CD4-positive, alpha-beta memory T cell (primary cell): ENCODE results near the gene MROH7. TPM values are rescaled to one million over a fixed set of nuclear protein-coding genes. Genes with fewer than 3 reads are reported as not detected.

Experiments used
- CTCF ChIA-PET: fragments of 350-600 bp; sonication (Branson Sonifier 250); formaldehyde crosslinking; loops from one replicate; lab custom pipeline; 2021; ENCODE audit warnings: inconsistent platforms; ENCODE audit not compliant: partially characterized antibody; lab: Charles Lee
- POLR2A ChIA-PET: fragments of 350-600 bp; sonication (Branson Sonifier 250); formaldehyde crosslinking; loops from one replicate; lab custom pipeline; 2021; ENCODE audit not compliant: partially characterized antibody; lab: Charles Lee
- DNase-seq, 5 donors: peaks; one replicate each; pipeline versions ENCODE4 v3.0.0 to v3.0.0-alpha.2; 2020 to 2022; ENCODE audit warnings: mixed read lengths in 1 of 5
- H3K27ac ChIP-seq: one replicate; pipeline ENCODE4 v1.7.0; 2013; ENCODE audit warnings: low read depth, low read length
- H3K27me3 ChIP-seq: 2 replicates; pipeline ENCODE4 v1.7.0; 2013; ENCODE audit warnings: mild to moderate bottlenecking, low read length, moderate library complexity; ENCODE audit not compliant: insufficient read depth
- H3K36me3 ChIP-seq: 2 replicates; pipeline ENCODE4 v1.7.0; 2013; ENCODE audit warnings: mild to moderate bottlenecking, low read length, moderate library complexity; ENCODE audit not compliant: insufficient read depth
- H3K4me1 ChIP-seq: 2 replicates; pipeline ENCODE4 v1.7.0; 2013; ENCODE audit warnings: mild to moderate bottlenecking, low read length, moderate library complexity; ENCODE audit not compliant: insufficient read depth
- H3K4me3 ChIP-seq, 2 donors: one replicate each; pipeline ENCODE4 v1.7.0; 2013; ENCODE audit warnings: low read length in 2 of 2, mild to moderate bottlenecking in 1 of 2
- H3K9me3 ChIP-seq, 2 donors: one replicate each; pipeline ENCODE4 v1.7.0; 2013; ENCODE audit warnings: low read length in 2 of 2, control low read depth in 1 of 2; ENCODE audit not compliant: control insufficient read depth in 1 of 2
- H3K27ac Mint-ChIP-seq, 7 donors: one replicate each; pipeline ENCODE4 v1.8.0; 2020 to 2021; ENCODE audit warnings: mixed read lengths in 7 of 7, mild to moderate bottlenecking in 6 of 7, inconsistent platforms in 3 of 7, moderate library complexity in 3 of 7
- H3K27me3 Mint-ChIP-seq, 2 donors: one replicate each; pipeline ENCODE4 v1.8.0; 2020 to 2021; ENCODE audit warnings: mixed read lengths in 2 of 2
- H3K36me3 Mint-ChIP-seq, 2 donors: one replicate each; pipeline ENCODE4 v1.8.0; 2020 to 2021; ENCODE audit warnings: mixed read lengths in 2 of 2, inconsistent platforms in 1 of 2, mild to moderate bottlenecking in 1 of 2
- H3K4me1 Mint-ChIP-seq, 4 donors: one replicate each; pipeline ENCODE4 v1.8.0; 2020 to 2021; ENCODE audit warnings: mixed read lengths in 4 of 4, mild to moderate bottlenecking in 1 of 4
- H3K4me3 Mint-ChIP-seq, 8 donors: one replicate each; pipeline ENCODE4 v1.8.0; 2020 to 2021; ENCODE audit warnings: mixed read lengths in 8 of 8, mild to moderate bottlenecking in 7 of 8, moderate library complexity in 6 of 8, inconsistent platforms in 3 of 8
- H3K9me3 Mint-ChIP-seq, 8 donors: one replicate each; pipeline ENCODE4 v1.8.0; 2020 to 2021; ENCODE audit warnings: mixed read lengths in 8 of 8, mild to moderate bottlenecking in 5 of 8, inconsistent platforms in 3 of 8, moderate library complexity in 1 of 8
- intact Hi-C: fragments of 100-400 bp; cut with micrococcal nuclease; formaldehyde crosslinking; loops from one replicate; pipeline ENCODE4 v1.15.1; 2023
- polyA plus RNA-seq, 2 donors: library from polyadenylated mRNA; unstranded; fragments of 300-500 nt; fragmentation: Illumina TruSeq; gene quantifications; one replicate each; pipeline ENCODE4 v1.2.3, GENCODE V29; 2021
- total RNA-seq, 2 experiments: library from RNA; stranded (reverse); gene quantifications; one replicate each; pipeline ENCODE4 v1.2.3, GENCODE V29; 2021

Gene MROH7
- total and polyA plus RNA-seq, 4 experiments from 2014 or later: 0.22 to 0.38 TPM; not detected in 2

DNA sequence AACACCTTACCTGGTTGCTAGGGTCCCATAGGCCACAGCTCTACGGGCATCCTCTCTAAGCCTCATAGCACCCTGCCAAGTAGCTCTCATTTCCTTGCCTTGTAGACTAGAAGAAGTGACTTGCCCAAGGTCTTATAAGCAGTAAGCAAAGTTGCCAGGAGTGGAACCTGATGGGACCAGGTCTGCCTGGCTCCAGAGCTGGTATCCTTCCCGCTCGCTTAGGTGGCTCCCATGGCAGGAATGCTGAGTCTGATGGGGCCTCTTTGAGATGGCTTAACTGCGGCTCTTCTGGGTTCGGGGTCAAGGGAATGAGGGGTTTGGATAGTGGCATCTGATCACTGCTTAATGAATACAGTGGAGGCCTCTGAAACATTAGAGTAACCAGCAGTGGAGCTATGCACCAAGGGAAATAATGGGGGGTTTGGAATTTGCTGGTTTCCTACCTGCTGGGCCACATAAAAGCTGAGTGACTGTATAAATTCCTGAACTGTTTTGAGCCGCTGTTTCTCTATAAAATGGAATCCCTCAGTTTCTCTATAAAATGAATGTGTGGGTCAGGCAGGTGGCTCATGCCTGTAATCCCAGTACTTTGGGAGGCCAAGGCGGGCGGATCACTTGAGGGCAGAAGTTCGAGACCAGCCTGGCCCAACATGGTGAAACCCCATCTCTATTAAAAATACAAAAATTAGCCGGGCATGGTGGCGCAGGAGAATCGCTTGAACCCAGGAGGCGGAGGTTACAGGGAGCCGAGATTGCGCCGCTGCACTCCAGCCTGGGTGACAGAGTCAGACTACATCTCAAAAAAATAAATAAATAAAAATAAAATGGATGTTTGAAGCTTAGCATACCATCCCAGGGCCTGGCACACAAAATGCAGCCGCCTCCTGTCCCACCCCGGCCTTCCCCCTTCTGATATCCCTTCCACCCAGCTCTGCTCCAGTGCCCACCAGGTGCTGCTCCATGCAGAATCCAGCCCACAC, 30.7 kb upstream of the MROH7 start:
- H3K27me3 Mint-ChIP-seq: peaks cover 1 to 5% of the 10 kb centered on the region in 2 donors
- Histone ChIP-seq H3K9me3 (no peaks in the 10 kb centered on the region), H3K36me3 (no peaks in the 10 kb centered on the region), H3K27ac (no peak overlapping the region), H3K4me1 (no peaks in the 10 kb centered on the region), H3K27me3 (no peaks in the 10 kb centered on the region), H3K4me3 (no peak overlapping the region)
- no peaks in the 10 kb centered on the region for H3K36me3 Mint-ChIP-seq
- ChIA-PET POLR2A (no interaction called here), CTCF (no interaction called here)
- no peak overlapping the region for H3K27ac Mint-ChIP-seq
- intact Hi-C loops: no loop called here
- no peaks in the 10 kb centered on the region for H3K9me3 Mint-ChIP-seq
- no peak for DNase-seq
- H3K4me3 Mint-ChIP-seq: no peak overlapping the region
- peaks cover 0 to 4% (median 0%) of the 10 kb centered on the region in 4 donors for H3K4me1 Mint-ChIP-seq

DNA sequence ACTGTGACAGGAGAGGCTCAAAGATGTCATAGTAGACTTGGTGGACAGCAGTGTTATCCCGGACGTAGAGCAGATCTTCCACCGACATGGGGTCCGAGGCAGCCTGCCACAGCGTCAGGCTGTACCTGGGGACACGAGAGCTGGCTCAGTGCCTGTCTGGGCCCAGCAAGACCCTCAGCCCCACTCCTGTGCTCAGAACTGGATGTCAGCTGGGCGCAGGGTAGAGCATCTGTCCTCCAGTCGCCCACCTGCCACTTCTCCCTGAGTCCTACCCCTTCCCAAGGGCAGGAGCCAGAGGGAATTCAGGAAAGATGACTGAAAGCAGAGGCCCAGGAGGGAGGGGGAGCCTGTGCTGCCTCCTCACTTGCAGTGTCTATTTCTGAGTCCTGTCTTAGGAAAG, 30.0 kb upstream of the MROH7 start:
- Histone ChIP-seq H3K9me3 (no peaks in the 10 kb centered on the region), H3K4me1 (no peaks in the 10 kb centered on the region), H3K27me3 (no peaks in the 10 kb centered on the region), H3K4me3 (no peak overlapping the region), H3K36me3 (no peaks in the 10 kb centered on the region), H3K27ac (no peak overlapping the region)
- intact Hi-C loops: no loop called here
- no peak overlapping the region for H3K27ac Mint-ChIP-seq
- H3K9me3 Mint-ChIP-seq: no peaks in the 10 kb centered on the region
- no peaks in the 10 kb centered on the region for H3K36me3 Mint-ChIP-seq
- ChIA-PET CTCF (no interaction called here), POLR2A (no interaction called here)
- no peak overlapping the region for H3K4me3 Mint-ChIP-seq
- peaks cover 0 to 4% (median 0%) of the 10 kb centered on the region in 4 donors for H3K4me1 Mint-ChIP-seq
- DNase-seq: no peak
- H3K27me3 Mint-ChIP-seq: peaks cover 1 to 5% of the 10 kb centered on the region in 2 donors

DNA sequence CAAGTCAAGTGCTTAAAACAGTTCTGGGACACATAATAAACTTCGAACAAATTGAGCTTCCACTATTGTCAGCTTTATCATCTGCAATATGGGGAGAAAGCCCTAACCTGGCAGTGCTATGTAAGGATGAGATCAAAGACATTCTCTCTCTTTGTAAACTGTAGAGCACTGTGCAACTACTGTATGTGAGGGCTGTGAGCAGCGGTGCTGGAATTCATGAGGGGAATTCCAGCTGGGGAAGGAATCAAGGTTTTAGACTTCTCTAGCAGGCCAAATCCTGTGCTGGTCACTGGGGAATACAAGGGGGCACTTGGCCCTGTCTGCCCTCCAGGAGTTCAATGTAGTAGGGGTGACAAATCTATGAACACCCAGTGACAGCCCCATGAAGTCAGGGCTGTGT, 27.6 kb upstream of the MROH7 start:
- Mint-ChIP-seq H3K4me3 (no peak overlapping the region), H3K4me1 (peaks cover 0 to 4% (median 0%) of the 10 kb centered on the region in 4 donors), H3K9me3 (no peaks in the 10 kb centered on the region), H3K27ac (peak overlapping the region in 2 of 7 donors; percentile 31 to 39), H3K27me3 (peaks cover 5 to 7% of the 10 kb centered on the region in 2 donors), H3K36me3 (no peaks in the 10 kb centered on the region)
- DNase-seq: no peak
- CTCF ChIA-PET: no interaction called here
- Histone ChIP-seq H3K9me3 (no peaks in the 10 kb centered on the region), H3K27ac (no peak overlapping the region), H3K36me3 (no peaks in the 10 kb centered on the region), H3K4me3 (no peak overlapping the region), H3K4me1 (no peaks in the 10 kb centered on the region), H3K27me3 (no peaks in the 10 kb centered on the region)
- intact Hi-C loops: no loop called here
- POLR2A ChIA-PET: no interaction called here

DNA sequence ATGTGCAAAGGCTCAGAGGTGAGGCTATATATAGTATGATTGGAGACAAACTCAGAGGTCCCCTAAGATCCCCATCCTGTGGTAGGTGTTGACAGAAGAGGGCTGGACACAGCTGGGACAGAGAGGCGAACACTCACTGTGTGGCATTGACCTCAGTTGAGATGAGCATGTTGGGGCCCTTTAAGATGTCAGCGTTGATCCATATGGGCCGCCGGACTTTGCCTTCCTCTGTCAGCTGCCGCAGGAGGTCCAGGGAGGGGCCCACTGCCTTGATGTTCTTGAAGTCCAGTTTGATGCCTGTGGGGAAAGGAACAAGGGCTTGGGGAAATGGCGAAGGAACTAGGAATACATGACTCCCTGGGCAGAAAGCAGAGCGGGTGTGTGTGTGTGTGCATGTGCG, 27.0 kb upstream of the MROH7 start:
- Histone ChIP-seq H3K27me3 (no peaks in the 10 kb centered on the region), H3K4me3 (no peak overlapping the region), H3K4me1 (no peaks in the 10 kb centered on the region), H3K9me3 (no peaks in the 10 kb centered on the region), H3K27ac (no peak overlapping the region), H3K36me3 (no peaks in the 10 kb centered on the region)
- Mint-ChIP-seq H3K27me3 (peaks cover 5 to 7% of the 10 kb centered on the region in 2 donors), H3K36me3 (no peaks in the 10 kb centered on the region), H3K4me1 (peaks cover 0 to 4% (median 0%) of the 10 kb centered on the region in 4 donors), H3K9me3 (no peaks in the 10 kb centered on the region), H3K27ac (peak overlapping the region in 1 of 7 donors; percentile 39), H3K4me3 (no peak overlapping the region)
- intact Hi-C loops: no loop called here
- CTCF ChIA-PET: no interaction called here
- POLR2A ChIA-PET: no interaction called here
- no peak for DNase-seq

DNA sequence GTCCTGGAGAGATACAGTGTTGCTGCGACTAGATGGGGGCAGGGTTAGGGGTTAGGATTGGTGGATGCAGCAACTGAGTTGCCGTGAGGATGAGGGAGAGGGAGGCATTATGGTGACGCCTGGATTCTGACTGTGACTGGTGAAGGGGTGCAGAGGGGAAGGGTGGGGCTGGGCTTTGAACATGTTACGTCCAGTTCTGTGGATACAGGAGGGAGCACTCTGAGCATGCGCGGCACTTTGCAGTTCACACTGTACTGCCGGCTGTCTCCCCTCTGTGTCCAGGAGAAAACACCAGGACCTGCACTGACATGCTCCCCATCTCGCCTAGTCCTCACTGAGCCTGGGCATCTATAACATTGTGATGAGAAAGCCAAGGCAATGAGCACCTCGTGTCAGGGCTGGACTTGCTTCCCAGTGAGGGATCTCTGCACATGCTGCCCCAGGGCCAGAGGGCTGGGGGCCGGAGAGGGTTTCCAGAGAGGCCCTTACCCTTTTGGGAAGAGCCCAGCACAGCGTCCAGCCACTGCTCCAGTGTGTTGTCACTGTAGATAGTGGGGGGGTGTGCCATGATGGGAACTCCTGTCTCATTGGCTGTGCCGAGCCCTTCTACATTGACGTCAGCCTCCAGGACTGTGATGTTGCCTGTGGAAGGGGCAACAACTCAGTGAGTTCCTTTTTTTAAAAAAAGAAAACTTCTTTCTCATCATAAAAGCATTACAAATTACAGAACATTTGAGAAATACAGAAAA, 25.9 kb upstream of the MROH7 start:
- H3K4me1 ChIP-seq: no peaks in the 10 kb centered on the region
- POLR2A ChIA-PET: no interaction called here
- Mint-ChIP-seq H3K36me3 (no peaks in the 10 kb centered on the region), H3K4me3 (no peak overlapping the region), H3K4me1 (peaks cover 0 to 4% (median 0%) of the 10 kb centered on the region in 4 donors), H3K9me3 (no peaks in the 10 kb centered on the region), H3K27ac (no peak overlapping the region), H3K27me3 (peaks cover 5 to 10% of the 10 kb centered on the region in 2 donors)
- no peak overlapping the region for H3K27ac ChIP-seq
- no peak overlapping the region for H3K4me3 ChIP-seq
- no peaks in the 10 kb centered on the region for H3K27me3 ChIP-seq
- no peak for DNase-seq
- no peaks in the 10 kb centered on the region for H3K9me3 ChIP-seq
- intact Hi-C loops: no loop called here
- no peaks in the 10 kb centered on the region for H3K36me3 ChIP-seq
- CTCF ChIA-PET: no interaction called here

DNA sequence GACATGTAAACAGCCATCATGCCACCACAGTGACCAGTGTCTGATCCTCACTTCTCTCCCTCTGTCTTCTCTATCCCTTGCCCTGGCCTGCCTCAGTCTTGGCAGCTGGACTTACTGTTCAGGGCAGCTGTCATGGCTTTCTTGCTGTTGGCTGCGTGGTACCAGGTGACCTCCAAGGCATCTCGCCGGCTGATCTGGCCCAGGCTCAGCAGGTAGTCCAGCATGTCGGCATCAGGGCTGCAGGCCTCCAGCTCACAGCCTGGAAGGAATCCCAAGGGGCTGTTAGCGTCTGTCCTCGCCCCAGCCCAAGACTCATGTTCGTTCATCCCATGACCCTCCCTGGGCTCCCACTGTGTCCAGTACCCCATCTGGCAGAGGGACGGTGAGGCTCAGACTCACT, 21.8 kb upstream of the MROH7 start:
- DNase-seq: no peak
- intact Hi-C loops: no loop called here
- H3K27me3 Mint-ChIP-seq: peaks cover 5 to 25% of the 10 kb centered on the region in 2 donors
- no peaks in the 10 kb centered on the region for H3K36me3 Mint-ChIP-seq
- no peaks in the 10 kb centered on the region for H3K9me3 ChIP-seq
- no peak overlapping the region for H3K27ac ChIP-seq
- H3K27me3 ChIP-seq: no peaks in the 10 kb centered on the region
- no peaks in the 10 kb centered on the region for H3K9me3 Mint-ChIP-seq
- no peaks in the 10 kb centered on the region for H3K4me1 Mint-ChIP-seq
- no peaks in the 10 kb centered on the region for H3K36me3 ChIP-seq
- peak overlapping the region in 1 of 7 donors; percentile 29 for H3K27ac Mint-ChIP-seq
- H3K4me3 ChIP-seq: no peak overlapping the region
- ChIA-PET CTCF (no interaction called here), POLR2A (no interaction called here)
- H3K4me1 ChIP-seq: no peaks in the 10 kb centered on the region
- no peak overlapping the region for H3K4me3 Mint-ChIP-seq

DNA sequence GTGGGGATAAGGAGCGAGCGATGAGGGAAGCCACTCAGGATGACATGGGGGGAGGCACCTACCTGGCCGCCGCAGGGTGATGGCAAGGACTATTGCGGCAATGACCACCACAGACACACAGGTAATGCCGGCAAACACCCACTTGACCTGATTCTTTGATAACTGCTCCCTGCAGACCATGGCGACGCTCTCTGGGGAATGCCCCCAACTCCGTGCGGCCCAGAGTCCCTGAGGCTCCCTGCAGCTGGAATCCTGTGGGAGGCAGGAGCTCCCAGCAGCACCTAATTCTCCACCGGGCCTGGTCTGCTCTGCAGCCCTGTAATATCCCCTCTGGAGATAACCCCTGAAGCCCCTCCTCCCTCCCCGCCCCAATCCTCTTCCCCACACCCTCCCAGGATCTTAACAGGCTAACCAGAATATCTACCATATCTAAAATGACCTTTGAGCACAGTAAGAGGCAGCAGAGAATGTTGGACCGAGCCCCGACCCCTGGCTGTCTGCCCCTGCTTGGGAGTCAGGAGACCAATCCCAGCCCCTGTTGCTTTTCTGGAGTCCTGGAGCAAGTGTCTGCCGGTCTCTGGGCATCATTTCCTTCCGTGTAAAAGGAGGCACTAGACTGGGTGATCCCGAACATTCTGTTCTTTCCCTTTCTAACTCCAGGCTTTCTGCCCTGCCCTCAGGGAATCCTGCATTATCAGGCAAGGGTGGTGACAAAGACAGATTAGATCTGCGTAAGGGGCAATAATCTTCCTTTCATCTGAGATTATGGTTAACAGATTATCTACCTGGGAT, 18.2 kb upstream of the MROH7 start, which contains the start of gene FAM151A:
FAM151A (minus strand) TSS at position 310 of the 792 bp plus-strand sequence; CDS start at position 180, 130 bp downstream.
- CTCF ChIA-PET: no interaction called here
- no peaks in the 10 kb centered on the region for H3K4me1 Mint-ChIP-seq
- POLR2A ChIA-PET: no interaction called here

More for the DNA sequence above, 18.2 kb upstream of the MROH7 start, which contains the start of gene FAM151A:
- H3K4me3 Mint-ChIP-seq: no peak within 1 kb of the TSS
- Histone ChIP-seq H3K36me3 (no peaks in the 10 kb centered on the region), H3K27me3 (no peaks in the 10 kb centered on the region), H3K27ac (no peak within 1 kb of the TSS), H3K4me3 (no peak within 1 kb of the TSS), H3K4me1 (no peaks in the 10 kb centered on the region), H3K9me3 (no peaks in the 10 kb centered on the region)
- no peaks in the 10 kb centered on the region for H3K9me3 Mint-ChIP-seq
- no peak within 1 kb of the TSS for H3K27ac Mint-ChIP-seq
- H3K36me3 Mint-ChIP-seq: no peaks in the 10 kb centered on the region
- intact Hi-C loops: no loop called here
- DNase-seq: no peak
- peaks cover 0 to 19% of the 10 kb centered on the region in 2 donors for H3K27me3 Mint-ChIP-seq
